Measurements from ENCODE around the gene PSMD10.
A peak's percentile ranks its signal among the peaks of the same experiment; 100 is the strongest.

The PSMD10 gene

DNA sequence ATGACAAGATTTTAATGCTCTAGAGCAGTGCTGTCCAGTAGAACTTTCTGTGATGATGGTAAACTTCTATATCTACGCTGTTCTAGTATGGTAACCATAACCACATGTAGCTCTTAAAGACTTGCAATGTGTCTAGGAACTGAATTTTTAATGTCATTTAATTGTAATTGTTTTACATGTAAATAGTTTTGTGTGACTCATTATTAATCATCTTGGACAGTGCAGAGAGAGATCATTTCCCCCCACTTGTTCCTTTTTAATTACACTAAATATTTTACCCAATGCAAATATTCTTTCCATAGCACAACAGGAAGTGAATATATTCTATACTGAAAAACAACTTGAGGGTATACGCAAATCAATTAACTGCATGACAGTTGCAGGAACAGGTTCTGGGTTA is 6.0 kb upstream of the PSMD10 start:
- Histone ChIP-seq H3F3A (ENCODE audit: insufficient read depth, low read length) (no peaks in the 10 kb centered on the region), H3K27me3 (ENCODE audit: insufficient read depth, low read length) (no peaks in the 10 kb centered on the region), H3K9me3 (ENCODE audit: low read length) (no peaks in the 10 kb centered on the region), H3K79me2 (ENCODE audit: insufficient read depth, low read length) (no peaks in the 10 kb centered on the region), H2AFZ (ENCODE audit: low read length) (no peak overlapping the region), H3K27ac (ENCODE audit: low read depth, low read length, poor library complexity, severe bottlenecking) (no peak overlapping the region), H3K9me2 (ENCODE audit: low read depth, low read length) (no peaks in the 10 kb centered on the region), H3K36me3 (ENCODE audit: insufficient read depth, low read length) (no peaks in the 10 kb centered on the region), H3K9ac (ENCODE audit: low read length) (no peak overlapping the region), H3K4me2 (ENCODE audit: low read length) (no peak overlapping the region), H4K20me1 (ENCODE audit: insufficient read depth, low read length) (no peaks in the 10 kb centered on the region), H3K4me1 (ENCODE audit: insufficient read depth, low read length, severe bottlenecking) (peaks cover 2% of the 10 kb centered on the region), H3K4me3 (ENCODE audit: low read depth, low read length, poor library complexity, severe bottlenecking) (no peak overlapping the region)
- TF ChIP-seq, protein P1, sequence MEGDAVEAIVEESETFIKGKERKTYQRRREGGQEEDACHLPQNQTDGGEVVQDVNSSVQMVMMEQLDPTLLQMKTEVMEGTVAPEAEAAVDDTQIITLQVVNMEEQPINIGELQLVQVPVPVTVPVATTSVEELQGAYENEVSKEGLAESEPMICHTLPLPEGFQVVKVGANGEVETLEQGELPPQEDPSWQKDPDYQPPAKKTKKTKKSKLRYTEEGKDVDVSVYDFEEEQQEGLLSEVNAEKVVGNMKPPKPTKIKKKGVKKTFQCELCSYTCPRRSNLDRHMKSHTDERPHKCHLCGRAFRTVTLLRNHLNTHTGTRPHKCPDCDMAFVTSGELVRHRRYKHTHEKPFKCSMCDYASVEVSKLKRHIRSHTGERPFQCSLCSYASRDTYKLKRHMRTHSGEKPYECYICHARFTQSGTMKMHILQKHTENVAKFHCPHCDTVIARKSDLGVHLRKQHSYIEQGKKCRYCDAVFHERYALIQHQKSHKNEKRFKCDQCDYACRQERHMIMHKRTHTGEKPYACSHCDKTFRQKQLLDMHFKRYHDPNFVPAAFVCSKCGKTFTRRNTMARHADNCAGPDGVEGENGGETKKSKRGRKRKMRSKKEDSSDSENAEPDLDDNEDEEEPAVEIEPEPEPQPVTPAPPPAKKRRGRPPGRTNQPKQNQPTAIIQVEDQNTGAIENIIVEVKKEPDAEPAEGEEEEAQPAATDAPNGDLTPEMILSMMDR (IDR thresholded peaks at IDR 0.05; ENCODE audit: low read length) = no peak
- no peak for TF ChIP-seq EZH2 (IDR thresholded peaks at IDR 0.05; ENCODE audit: borderline replicate concordance, low read length)

DNA sequence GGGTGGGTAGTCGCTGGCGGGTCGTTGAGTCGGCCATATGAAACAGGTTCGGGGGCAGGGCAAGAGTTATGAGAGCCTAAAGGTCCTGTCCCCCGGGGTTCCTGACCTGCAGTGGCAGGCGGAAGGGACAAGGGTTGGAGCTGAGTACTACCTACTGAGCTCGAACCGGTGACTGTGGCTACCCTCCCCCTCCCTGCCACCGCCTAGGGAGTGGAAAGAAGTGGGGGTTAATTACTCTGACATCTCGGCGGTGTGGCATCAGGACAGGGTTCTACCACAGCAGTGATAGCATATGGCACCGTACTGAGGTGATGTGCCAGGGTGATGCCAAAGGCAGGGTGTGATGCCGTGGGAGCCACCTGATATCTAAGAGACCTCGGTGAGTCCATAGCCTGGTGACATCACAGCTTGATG is 543 bp upstream of the PSMD10 start:
- H3K27me3 ChIP-seq (ENCODE audit: insufficient read depth, low read length) = no peaks in the 10 kb centered on the region
- H3K4me3 ChIP-seq (ENCODE audit: low read depth, low read length, poor library complexity, severe bottlenecking) = peak overlapping the region; percentile 97
- H3K36me3 ChIP-seq (ENCODE audit: insufficient read depth, low read length) = peaks cover 2% of the 10 kb centered on the region; the same call in 1 of the 2 replicates
- peaks cover 14% of the 10 kb centered on the region for H3K4me1 ChIP-seq (ENCODE audit: insufficient read depth, low read length, severe bottlenecking)
- no peak overlapping the region for H2AFZ ChIP-seq (ENCODE audit: low read length)
- H3K27ac ChIP-seq (ENCODE audit: low read depth, low read length, poor library complexity, severe bottlenecking) = no peak overlapping the region
- no peaks in the 10 kb centered on the region for H3K9me2 ChIP-seq (ENCODE audit: low read depth, low read length)
- peak overlapping the region; percentile 65 for H3K9ac ChIP-seq (ENCODE audit: low read length)
- peak overlapping the region; percentile 90 for H3K4me2 ChIP-seq (ENCODE audit: low read length)
- peaks cover 11% of the 10 kb centered on the region for H3K79me2 ChIP-seq (ENCODE audit: insufficient read depth, low read length)
- H3K9me3 ChIP-seq (ENCODE audit: low read length) = no peaks in the 10 kb centered on the region
- TF ChIP-seq, protein P1 (IDR thresholded peaks at IDR 0.05; ENCODE audit: low read length) = no peak
- no peaks in the 10 kb centered on the region for H4K20me1 ChIP-seq (ENCODE audit: insufficient read depth, low read length)
- H3F3A ChIP-seq (ENCODE audit: insufficient read depth, low read length) = no peaks in the 10 kb centered on the region

DNA sequence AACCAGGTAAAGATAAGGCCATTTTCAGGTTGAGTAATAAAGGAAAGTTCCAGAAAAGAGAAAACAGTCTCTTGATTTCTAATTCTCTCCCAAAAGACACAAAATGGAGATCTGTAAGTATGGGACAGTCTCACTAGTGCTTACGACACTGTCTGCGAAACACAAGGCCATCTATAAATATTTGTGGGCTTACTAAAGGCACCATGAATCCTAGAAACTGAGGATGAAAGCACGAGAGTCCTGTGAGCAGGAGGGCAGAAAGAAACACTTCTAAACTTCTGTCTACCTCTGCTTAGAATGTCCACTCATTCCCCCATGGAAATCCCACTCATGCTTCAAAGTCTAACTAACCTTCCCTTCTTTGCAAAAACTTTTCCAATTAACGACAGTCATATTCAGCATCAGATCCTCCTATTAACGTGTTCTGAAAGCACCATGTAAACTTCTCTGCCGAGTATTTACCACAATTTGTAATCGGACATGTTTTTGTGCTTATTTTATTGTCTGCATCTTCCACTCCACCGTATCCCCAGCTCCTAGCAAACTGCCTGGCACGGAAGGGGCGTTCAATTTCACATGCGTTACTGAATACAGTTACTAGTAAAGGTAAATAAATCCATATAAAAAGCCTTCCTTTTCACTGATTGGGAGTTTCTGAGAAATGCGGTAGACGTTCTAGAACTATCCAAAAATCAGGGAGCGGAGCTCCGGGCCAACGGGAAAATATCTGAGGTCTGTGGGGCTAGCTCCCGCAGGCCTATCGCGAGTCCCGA is 665 bp downstream of the PSMD10 start:
- H3K79me2 ChIP-seq (ENCODE audit: insufficient read depth, low read length) = peaks cover 11% of the 10 kb centered on the region
- H3K9me3 ChIP-seq (ENCODE audit: low read length) = no peaks in the 10 kb centered on the region
- peaks cover 6% of the 10 kb centered on the region for H3K36me3 ChIP-seq (ENCODE audit: insufficient read depth, low read length)
- no peaks in the 10 kb centered on the region for H3F3A ChIP-seq (ENCODE audit: insufficient read depth, low read length)
- H2AFZ ChIP-seq (ENCODE audit: low read length) = no peak overlapping the region
- no peaks in the 10 kb centered on the region for H3K9me2 ChIP-seq (ENCODE audit: low read depth, low read length)
- TF ChIP-seq, protein P1 (IDR thresholded peaks at IDR 0.05; ENCODE audit: low read length) = no peak
- no peak for TF ChIP-seq EZH2 (IDR thresholded peaks at IDR 0.05; ENCODE audit: borderline replicate concordance, low read length)
- no peaks in the 10 kb centered on the region for H3K27me3 ChIP-seq (ENCODE audit: insufficient read depth, low read length)
- peak overlapping the region; percentile 24 for H3K27ac ChIP-seq (ENCODE audit: low read depth, low read length, poor library complexity, severe bottlenecking)
- H4K20me1 ChIP-seq (ENCODE audit: insufficient read depth, low read length) = no peaks in the 10 kb centered on the region
- H3K4me3 ChIP-seq (ENCODE audit: low read depth, low read length, poor library complexity, severe bottlenecking) = peak overlapping the region; percentile 97
- H3K4me2 ChIP-seq (ENCODE audit: low read length) = peak overlapping the region; percentile 89
- peak overlapping the region; percentile 92 for H3K9ac ChIP-seq (ENCODE audit: low read length)
- H3K4me1 ChIP-seq (ENCODE audit: insufficient read depth, low read length, severe bottlenecking) = peaks cover 14% of the 10 kb centered on the region
